OCI-LY3 (cell line): Measurements from ENCODE around the gene ACKR4.
A peak's percentile ranks its signal among the peaks of the same experiment; 100 is the strongest.

Source experiments
- H2AFZ ChIP-seq: fragments of 200-600, 300-600 bp; shearing (Covaris generic); 2 replicates; pipeline ENCODE4 v1.6.0; 2014; ENCODE audit warnings: antibody characterized with exemption, low read depth, low read length
- H3K27ac ChIP-seq: fragments of 200-600, 300-600 bp; sonication (generic); 2 replicates; pipeline ENCODE4 v1.5.1; 2014; ENCODE audit warnings: mild to moderate bottlenecking, low read length, moderate library complexity, mixed read lengths
- H3K27me3 ChIP-seq: fragments of 200-600, 300-600 bp; sonication (generic); 2 replicates; pipeline ENCODE4 v1.6.1; 2014; ENCODE audit warnings: low read depth, low read length, mixed read lengths
- H3K36me3 ChIP-seq: fragments of 200-600, 300-600 bp; sonication (generic); replicated peaks from 2 replicates; pipeline ENCODE3; 2014; ENCODE audit warnings: low read depth, low read length, mixed read lengths
- H3K4me1 ChIP-seq: fragments of 300-600, 200-600 bp; sonication (generic); 2 replicates; pipeline ENCODE4 v1.6.1; 2014; ENCODE audit warnings: low read length, mixed read lengths
- H3K4me2 ChIP-seq: fragments of 200-600, 300-600 bp; sonication (generic); 2 replicates; pipeline ENCODE4 v1.6.1; 2014; ENCODE audit warnings: low read length, mixed read lengths
- H3K4me3 ChIP-seq: fragments of 300-600, 200-600 bp; sonication (generic); 2 replicates; pipeline ENCODE4 v1.5.1; 2014; ENCODE audit warnings: antibody characterized with exemption, mild to moderate bottlenecking, low read length, moderate library complexity
- H3K79me2 ChIP-seq: fragments of 300-600, 200-600 bp; shearing (Covaris generic); 2 replicates; pipeline ENCODE4 v1.6.1; 2014; ENCODE audit warnings: mild to moderate bottlenecking, low read length, mixed read lengths
- H3K9ac ChIP-seq: fragments of 300-600, 200-600 bp; shearing (Covaris generic); 2 replicates; pipeline ENCODE4 v1.6.0; 2014; ENCODE audit warnings: mild to moderate bottlenecking, low read length, moderate library complexity
- H3K9me3 ChIP-seq: fragments of 200-600, 300-600 bp; shearing (Covaris generic); 2 replicates; pipeline ENCODE4 v1.6.1; 2014; ENCODE audit warnings: low read length, mixed read lengths; ENCODE audit not compliant: insufficient read depth
- H4K20me1 ChIP-seq: fragments of 200-600, 300-600 bp; sonication (generic); 2 replicates; pipeline ENCODE4 v1.6.1; 2016; ENCODE audit warnings: low read length, mixed read lengths; ENCODE audit not compliant: insufficient read depth
- EZH2phosphoT487 ChIP-seq: fragments of 200-600 bp; shearing (Covaris generic); IDR thresholded peaks from 2 replicates; pipeline ENCODE4 v1.6.1; 2018; ENCODE audit warnings: antibody characterized with exemption, mixed run types, low read depth
- TF ChIP-seq, protein P1 (sequence below): fragments of 200-600, 300-600 bp; sonication (generic); IDR thresholded peaks from 2 replicates; pipeline ENCODE4 v1.5.1; 2014; ENCODE audit warnings: antibody characterized with exemption, low read length, low read depth

Gene ACKR4

DNA sequence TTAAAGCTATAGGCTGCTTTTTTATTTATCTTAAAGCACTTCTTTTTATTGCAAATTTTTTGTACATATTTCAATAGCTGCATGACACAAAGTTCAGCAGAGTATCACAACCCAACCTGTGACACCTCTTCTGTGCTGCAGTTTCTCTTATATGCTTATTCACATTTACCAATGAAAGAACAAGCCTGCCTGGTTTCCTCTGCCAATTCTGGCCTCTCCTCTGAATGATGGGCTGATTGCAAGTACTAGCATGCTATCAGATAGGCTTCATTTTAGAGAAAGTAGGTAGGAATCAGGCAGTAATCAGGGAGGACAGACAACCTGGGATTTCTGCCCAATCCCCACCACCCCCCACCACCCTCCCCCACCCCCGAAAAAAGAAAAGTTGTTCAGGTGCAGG lies 26.6 kb downstream of the ACKR4 start:
- Histone ChIP-seq H3K27me3 (no peaks in the 10 kb centered on the region), H3K4me2 (no peak overlapping the region), H3K9me3 (no peaks in the 10 kb centered on the region), H2AFZ (no peak overlapping the region), H3K79me2 (no peaks in the 10 kb centered on the region), H3K9ac (no peak overlapping the region), H3K27ac (no peak overlapping the region), H3K4me1 (peaks cover 11% of the 10 kb centered on the region), H3K36me3 (peaks cover 11% of the 10 kb centered on the region), H3K4me3 (no peak overlapping the region), H4K20me1 (no peaks in the 10 kb centered on the region)
- TF ChIP-seq EZH2phosphoT487, result no peak
- TF ChIP-seq, protein P1, sequence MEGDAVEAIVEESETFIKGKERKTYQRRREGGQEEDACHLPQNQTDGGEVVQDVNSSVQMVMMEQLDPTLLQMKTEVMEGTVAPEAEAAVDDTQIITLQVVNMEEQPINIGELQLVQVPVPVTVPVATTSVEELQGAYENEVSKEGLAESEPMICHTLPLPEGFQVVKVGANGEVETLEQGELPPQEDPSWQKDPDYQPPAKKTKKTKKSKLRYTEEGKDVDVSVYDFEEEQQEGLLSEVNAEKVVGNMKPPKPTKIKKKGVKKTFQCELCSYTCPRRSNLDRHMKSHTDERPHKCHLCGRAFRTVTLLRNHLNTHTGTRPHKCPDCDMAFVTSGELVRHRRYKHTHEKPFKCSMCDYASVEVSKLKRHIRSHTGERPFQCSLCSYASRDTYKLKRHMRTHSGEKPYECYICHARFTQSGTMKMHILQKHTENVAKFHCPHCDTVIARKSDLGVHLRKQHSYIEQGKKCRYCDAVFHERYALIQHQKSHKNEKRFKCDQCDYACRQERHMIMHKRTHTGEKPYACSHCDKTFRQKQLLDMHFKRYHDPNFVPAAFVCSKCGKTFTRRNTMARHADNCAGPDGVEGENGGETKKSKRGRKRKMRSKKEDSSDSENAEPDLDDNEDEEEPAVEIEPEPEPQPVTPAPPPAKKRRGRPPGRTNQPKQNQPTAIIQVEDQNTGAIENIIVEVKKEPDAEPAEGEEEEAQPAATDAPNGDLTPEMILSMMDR, result no peak

DNA sequence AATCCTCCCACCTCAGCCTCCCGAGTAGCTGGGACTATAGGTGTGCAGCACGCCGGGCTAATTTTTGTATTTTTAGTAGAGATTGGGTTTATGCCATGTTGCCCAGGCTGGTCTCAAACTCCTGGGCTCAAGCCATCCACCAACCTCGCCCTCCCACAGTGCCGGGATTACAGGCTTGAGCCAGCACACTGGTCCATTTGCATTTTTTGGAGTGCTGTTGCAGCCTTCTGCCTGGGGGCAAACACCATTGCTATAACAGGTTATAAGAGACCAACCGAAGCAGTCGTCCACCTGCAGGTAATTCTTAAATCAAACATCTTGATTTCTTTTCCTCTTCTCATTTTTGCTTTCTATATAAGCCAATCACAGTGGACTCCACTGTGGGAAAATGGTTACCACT lies 27.7 kb downstream of the ACKR4 start:
- no peaks in the 10 kb centered on the region for H4K20me1 ChIP-seq
- peaks cover 11% of the 10 kb centered on the region for H3K4me1 ChIP-seq
- H3K79me2 ChIP-seq, result no peaks in the 10 kb centered on the region
- H3K4me3 ChIP-seq, result no peak overlapping the region
- H3K9ac ChIP-seq, result no peak overlapping the region
- no peak overlapping the region for H2AFZ ChIP-seq
- H3K27ac ChIP-seq, result no peak overlapping the region
- no peaks in the 10 kb centered on the region for H3K9me3 ChIP-seq
- H3K36me3 ChIP-seq, result peaks cover 11% of the 10 kb centered on the region
- no peak overlapping the region for H3K4me2 ChIP-seq
- H3K27me3 ChIP-seq, result no peaks in the 10 kb centered on the region
- no peak for TF ChIP-seq EZH2phosphoT487
- TF ChIP-seq, protein P1, result no peak

DNA sequence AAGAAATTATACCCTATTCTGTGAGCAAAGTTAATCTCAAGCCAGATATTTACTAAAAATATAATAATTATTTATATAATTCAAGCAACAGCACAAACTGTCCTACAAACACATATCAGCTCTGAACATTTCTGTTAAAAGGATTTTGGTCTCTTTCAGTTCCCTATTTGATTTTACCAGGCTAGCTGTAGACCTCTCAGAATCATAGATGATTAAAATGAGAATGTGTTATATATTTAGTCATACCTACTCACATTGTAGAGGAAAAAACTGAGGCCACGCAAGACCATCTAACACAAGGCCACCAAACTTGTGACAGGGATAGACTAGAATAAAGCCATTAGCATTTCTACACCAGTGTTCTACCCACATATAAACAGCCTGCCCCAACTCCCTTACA lies 28.5 kb downstream of the ACKR4 start:
- H2AFZ ChIP-seq, result no peak overlapping the region
- H3K27me3 ChIP-seq, result no peaks in the 10 kb centered on the region
- TF ChIP-seq, protein P1, result no peak
- no peak for TF ChIP-seq EZH2phosphoT487
- no peak overlapping the region for H3K9ac ChIP-seq
- H3K79me2 ChIP-seq, result no peaks in the 10 kb centered on the region
- no peaks in the 10 kb centered on the region for H3K9me3 ChIP-seq
- H3K4me2 ChIP-seq, result peak overlapping the region; percentile 16; the same call in 1 of the 2 replicates
- no peaks in the 10 kb centered on the region for H4K20me1 ChIP-seq
- H3K4me3 ChIP-seq, result no peak overlapping the region
- H3K27ac ChIP-seq, result 0 out of 2 replicates have a peak overlapping the region, but pooled peaks have one; percentile 12
- H3K4me1 ChIP-seq, result peaks cover 11% of the 10 kb centered on the region
- peaks cover 11% of the 10 kb centered on the region for H3K36me3 ChIP-seq

DNA sequence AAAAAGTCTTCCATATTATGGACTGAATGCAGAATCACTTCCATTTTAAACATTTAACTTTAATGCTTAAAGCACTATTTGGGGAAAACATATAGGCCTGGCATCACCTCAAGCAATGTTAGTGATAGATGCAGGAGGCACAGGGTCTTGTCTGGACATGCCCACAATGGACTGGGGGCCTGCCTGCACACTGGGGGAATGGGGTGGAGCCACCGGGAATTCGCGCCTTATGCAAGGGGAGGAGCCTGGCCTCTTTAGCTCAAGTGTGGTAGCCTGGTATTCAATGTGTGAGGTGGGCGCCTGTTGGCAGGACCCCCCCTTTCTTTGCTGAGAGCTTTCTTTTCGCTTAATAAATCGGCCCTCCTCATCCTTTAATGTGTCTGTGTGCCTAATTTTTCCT lies 29.9 kb downstream of the ACKR4 start:
- Histone ChIP-seq H3K27me3 (no peaks in the 10 kb centered on the region), H3K9me3 (no peaks in the 10 kb centered on the region), H3K4me1 (peaks cover 11% of the 10 kb centered on the region), H2AFZ (no peak overlapping the region), H3K79me2 (no peaks in the 10 kb centered on the region), H3K4me3 (no peak overlapping the region), H3K4me2 (no peak overlapping the region), H3K27ac (no peak overlapping the region), H4K20me1 (no peaks in the 10 kb centered on the region), H3K36me3 (peaks cover 11% of the 10 kb centered on the region), H3K9ac (no peak overlapping the region)
- TF ChIP-seq, protein P1, result no peak
- no peak for TF ChIP-seq EZH2phosphoT487
